Epidermal melanocyte (primary cell): ENCODE data around the gene COL17A1.

ENCODE experiments used
- DNase-seq: peaks from one replicate; pipeline ENCODE4 v3.0.0; 2011; ENCODE audit warnings: low spot score; ENCODE audit not compliant: insufficient read length

The COL17A1 gene

DNA sequence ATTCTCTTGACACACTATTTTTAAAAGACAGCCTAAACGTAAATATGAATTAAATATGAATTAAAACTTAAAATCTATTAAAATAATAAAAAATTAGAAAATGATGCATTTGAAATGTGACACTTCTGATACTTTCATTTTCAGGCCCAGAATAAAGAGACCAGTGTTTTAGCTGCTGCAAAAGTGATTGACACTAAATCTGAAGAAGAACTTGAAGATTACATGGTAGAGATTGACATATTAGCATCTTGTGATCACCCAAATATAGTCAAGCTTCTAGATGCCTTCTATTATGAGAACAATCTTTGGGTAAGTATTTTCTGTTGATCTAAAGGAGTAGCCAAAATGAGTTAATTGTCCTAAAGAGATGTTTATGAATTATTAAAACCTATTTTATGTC is 95.1 kb downstream of the COL17A1 start:
- DNase-seq, result no peak

- no peak for DNase-seq
These were observed 95.6 kb downstream of the COL17A1 start for GRCh38 chr10:103990121-103990520.

- DNase-seq, result no peak
These were observed 99.3 kb downstream of the COL17A1 start for GRCh38 chr10:103986360-103986759.

GRCh38 chr10:103985726-103986125 is 100.0 kb downstream of the COL17A1 start:
- DNase-seq, result no peak

DNA sequence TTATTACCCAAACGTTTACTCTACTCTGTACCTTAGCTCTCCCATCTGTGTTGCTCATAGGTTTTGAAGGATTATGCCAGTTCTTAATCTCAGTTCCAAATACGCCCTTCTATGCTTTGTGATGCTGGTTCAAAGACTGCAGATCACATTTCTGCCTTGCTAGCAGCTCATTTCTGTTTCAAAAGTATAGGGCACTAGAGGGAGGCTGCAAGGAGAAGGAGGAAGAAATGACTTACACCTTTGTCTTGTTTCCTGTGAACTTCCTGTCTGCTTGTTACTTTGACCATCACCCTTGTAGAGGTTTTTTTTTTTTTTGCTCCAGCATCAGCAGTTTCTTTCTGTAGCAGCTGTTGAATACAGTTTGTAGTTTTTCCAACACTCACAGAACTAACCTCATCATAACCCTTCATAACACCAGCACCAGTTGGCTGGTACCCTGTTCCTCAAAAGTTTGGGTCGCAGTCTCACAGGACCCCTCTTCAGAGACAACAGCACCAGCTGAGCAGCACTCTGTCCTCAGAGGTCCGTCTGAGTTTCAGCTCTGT is 102.2 kb downstream of the COL17A1 start:
- DNase-seq, result no peak

DNA sequence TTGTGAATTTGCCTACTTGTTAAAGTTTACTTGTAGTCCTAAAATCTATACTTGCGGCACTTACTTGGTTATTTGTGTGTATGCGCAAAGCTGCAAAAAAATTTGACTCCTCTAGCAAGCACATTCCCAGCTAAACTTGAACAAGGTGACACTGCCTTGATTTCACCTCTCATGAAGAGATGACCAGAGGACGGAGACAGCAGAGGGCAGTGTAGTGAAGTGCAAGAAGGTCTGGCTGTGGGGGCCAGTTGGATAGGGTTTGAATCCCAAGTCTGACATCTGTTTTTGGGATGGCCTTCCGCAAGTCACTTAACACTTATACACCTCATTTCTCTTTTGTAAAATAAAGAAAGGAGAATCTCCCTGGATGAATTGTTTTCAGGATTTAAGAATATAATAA is 103.0 kb downstream of the COL17A1 start:
- no peak for DNase-seq
